GM21390 (cell line): ENCODE measurements around the gene WDR54.
"Not testable (repeated sequence)": the region's sequence is repeated elsewhere in the genome, so short reads cannot be mapped to it uniquely, and the experiment has no call there.

ENCODE experiments used
- ATAC-seq: cut with Tn5 transposase; IDR thresholded peaks from one replicate; pipeline ENCODE4 v1.9.1; 2021; ENCODE audit not compliant: unreplicated experiment

The WDR54 gene

DNA sequence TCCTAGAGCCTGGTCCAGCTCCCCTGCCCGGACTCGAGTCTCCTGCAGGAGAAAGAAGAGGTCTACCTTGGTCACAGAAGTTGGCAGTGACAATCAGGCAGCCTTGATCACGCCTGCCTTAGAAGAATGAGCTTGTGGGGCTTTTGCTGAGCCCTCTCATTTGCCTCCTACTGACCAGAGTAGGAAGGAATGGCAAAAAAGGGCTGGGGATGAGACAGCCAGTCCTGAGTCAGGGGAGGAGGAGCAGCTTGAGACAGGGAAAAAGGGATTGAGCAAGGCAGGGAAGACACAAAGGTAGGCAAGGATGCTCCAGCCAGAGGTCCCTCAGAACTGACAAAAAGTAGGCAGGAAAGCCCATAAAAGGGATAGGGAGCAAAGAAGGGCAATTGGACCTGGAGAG is 6.0 kb downstream of the WDR54 start:
- no peak for ATAC-seq

DNA sequence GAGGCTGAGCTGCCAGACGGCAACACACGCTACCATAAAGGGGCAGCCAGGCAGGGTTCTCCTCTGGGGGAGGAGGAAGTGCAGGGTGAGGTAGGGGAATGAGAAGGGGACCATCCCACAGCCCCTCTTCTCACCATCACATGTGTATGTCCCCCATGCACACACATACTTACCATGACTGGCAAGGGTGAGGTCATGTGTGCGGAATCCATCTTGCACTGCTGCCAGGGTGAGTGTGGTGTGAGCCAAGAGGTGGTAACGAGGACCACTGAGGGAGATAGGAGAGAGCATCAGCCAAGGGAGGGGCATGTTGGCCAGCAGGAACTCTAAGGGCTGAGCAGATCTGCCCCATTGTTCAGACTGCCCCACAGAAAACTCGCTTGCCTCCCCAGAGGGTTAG is 7.1 kb downstream of the WDR54 start:
- no peak for ATAC-seq

DNA sequence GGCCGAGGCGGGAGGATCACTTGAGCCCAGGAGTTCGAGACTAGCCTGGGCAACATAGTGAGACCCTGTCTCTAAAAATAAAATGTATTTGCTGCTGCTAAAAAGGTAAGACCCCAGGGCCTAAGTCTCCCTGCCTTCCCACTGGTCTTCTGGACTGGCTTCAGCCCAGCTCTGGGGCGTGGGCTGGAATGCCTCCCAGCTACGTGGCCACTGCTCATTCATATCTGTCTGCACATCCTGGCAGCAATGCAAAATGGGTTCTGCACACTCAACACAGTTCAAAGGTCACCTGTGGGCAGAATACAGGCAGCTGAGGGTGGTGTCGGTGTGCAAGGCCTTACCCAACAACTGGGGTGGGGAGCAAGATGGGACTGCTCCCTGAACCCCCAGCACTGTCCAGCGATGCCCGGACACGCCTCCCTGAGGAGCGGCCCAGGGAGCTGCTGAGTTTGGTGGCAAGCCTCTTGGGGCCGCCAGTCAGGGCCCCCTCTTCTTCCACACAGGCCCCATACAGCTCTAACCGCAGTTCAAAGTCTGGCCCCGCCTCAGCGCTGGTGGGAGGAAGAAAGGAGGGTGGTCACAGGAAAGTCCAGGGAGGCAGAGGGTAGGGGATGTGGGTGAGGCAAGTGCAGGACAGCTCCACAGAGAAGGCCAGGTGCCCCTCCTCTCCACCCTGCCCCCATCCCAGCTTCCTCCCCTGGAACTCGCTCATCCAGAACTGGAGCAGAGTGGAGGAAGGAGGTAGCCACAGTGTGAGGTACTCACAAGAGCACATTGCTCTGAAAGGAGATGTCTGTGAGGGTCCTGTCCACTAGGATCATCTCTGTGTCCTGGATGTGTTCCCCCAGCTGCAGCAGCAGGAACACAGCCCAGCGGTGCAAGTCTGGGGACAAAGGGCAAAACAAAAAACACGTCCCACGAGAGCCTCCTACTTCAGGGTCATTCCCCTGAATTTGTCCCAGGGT is 8.2 kb downstream of the WDR54 start:
- no peak for ATAC-seq

DNA sequence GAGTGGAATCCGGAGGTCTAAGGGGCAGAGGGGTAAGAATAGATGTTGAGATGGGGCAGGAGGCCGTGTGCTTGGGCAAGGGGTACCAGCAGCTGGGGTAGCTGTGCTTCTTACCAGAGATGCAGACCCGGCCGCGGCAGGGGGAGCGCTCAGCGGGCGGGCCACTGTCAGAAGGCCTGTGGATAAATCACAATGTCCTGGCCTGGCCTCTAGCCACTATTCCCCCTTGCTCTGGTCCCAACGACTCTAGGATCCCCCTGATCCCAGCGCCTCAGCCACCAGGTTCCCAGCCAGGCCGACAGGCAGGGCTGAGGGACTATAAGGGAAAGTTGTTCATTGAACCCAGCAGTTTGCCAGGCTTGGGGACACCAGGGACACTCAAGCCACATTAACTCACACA is 9.0 kb downstream of the WDR54 start:
- no peak for ATAC-seq

DNA sequence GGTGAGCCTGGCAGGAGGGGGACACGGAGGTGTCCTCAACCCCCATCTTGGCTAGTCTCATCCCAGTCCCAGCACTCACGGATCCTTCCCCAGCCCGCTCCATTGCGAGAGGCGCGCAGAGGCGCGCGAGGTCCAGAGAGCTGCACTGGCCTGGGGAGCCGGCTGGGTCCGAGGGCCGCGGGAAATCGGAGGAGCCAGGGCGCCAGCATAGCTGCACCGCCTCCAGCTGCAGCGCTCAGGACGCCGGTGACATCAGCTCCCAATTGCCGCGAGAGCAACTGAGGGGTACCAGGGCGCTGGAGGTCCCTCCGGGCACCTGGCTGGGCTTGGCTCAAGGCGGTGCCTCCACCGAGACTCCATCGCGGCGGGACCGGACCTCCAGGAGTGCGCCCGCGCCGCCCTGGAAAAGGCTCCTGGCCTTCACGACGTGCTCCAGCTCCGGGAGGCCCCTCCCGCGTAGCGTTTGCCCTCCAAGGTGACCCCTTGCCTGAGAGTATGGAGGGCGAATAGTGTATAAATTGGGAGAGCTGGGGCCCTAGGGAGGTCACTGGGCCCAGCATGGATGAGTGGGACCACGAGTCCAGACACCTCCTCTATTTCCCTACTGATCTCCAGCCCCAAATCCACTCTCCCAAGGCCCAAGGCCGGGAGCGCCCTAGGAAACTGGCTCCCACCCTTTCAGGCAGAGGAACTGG is 14.7 kb downstream of the WDR54 start:
- no peak for ATAC-seq

DNA sequence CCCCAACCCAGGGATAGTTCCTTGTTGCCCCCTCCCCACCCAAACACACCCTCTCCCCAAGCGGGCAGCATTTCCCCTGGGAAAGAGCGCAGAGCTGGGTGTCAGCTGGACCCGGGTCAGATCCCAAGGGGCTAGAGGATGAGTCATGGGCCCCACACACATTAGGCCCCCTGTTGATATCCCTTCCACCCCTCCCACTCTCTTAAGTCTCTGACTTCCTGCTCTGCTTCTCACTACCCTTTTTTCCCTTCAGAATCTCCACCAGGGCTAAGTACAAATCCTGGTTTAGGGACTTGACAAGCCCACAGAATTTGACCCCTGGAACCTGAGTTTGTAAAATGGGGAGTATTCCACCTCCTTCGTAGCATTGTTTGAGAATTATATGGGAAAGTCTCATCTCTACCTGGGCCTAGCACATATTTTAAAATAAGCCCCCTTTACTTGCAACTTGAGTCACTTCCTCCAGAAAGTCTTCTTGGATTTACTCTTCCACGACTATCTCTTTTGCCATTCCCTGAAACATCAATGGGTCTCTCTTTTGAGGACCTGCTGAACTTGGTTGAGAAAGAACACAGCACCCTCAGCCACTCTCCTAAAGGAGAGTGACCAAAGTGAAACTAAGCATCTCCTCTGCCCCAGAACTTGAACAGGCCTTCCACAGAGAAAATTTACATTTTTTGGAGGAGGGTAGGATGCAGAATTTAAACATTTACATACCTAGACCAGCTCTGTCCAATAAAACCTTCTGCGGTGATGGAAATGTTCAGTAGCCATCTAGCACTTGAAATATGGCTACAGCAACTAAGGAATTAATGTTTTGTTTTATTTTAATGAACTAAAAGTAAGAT is 15.5 kb downstream of the WDR54 start:
- no peak for ATAC-seq

DNA sequence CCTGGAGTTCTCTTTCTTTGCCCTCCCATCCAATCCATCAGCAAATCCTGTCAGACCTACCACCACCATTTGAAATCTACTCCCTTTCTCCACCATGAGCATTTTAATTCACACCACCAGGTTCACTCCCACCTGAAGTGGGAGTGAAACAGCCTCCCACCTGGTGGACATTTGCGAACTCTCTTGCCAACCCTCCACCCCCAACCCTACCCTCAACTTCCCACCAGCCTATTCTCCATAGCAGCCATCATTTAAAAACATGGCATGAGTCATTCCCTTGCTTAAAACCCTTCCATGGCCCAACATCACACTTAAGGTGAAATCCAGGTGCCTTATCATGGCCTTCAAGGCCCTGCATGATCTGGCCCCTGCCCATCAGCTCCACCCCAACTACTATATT is 16.7 kb downstream of the WDR54 start:
- ATAC-seq, result no peak

DNA sequence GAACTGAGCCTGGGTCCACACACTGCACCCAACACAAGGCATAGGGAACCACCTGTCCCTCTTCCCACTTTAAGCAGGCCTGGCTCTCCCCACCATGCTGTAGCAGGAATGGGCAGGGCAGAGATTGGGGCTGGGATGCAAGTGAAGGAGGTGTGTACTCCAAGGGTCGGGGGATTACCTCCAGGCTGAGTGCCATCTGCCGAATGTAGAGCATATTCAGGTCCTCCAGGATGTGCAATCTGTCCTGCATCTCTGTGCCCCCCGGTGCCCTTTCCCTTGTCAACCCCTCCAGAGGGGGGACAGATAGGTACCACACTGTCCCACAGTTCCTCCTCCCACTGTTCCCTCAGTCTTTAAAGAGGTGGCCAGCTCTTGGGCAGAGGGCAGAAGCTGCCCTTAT is 17.8 kb downstream of the WDR54 start:
- ATAC-seq, result no peak

DNA sequence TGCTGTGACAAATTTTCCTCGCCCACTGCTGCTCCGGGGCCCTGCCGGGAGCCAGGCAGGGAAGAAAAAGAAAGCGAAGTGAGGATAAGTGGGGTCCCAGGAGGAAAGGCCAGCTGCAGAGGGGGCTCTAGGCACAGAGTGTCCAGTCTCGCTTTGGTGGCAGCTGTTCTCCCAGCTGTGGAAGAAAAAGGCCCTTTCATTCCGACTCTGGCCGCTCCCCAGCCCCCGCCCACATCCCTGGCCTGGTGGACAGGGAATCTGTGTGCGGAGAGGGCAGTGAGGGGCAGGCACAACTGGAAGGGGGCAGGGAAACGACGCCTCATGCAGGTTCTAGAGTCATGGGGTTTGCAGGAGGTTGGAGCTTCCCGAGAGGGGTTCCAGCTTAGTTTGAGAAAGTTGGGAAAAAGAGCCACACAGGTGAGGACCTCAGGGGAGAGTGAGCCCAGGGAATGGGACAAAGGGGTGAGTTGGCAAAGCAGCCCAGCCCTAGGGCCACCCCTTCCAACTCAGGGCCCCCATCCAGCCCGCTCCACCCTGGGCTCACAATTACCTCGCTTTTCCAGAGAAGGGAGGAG is 18.4 kb downstream of the WDR54 start:
- ATAC-seq, result no peak

DNA sequence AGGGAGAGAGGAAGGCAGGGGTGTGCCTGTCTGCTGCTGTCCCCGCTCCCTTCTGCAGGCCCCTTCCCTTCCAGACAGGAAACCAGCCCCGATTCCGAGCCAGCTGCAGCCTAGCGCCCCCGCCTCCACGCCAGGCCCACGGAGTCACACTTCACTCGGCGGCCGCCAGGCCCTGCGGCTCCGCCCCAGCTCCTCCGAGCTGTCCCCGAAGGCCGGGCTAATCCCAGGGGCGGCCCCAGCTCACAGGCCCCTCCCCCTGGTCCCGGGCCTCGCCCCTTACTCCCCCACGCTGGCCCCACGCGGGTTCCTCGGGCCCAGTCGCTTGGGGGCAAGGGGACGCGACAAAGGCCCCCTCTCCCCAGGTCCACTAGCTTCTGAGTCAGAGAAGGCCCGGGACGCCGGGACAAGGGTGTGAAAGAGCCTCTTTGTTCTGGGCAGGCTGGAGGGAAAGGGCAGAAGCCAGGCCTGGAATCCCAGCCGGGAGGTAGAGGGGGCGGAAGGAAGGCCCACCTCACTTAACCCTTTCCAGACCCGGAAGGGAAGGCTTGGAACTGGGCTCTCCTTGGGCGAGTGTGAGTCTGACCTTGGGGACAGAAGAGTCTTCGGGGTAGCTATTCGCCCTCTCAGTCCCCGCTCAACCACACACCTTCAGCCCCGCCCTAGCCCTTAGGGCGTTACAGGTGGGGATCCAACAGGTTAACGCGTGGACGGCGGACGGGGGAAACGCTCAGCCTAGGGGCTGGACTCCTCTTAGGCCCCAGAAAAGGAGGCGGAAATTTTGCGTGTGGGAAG is 19.0 kb downstream of the WDR54 start:
- ATAC-seq, result peak; percentile 93

DNA sequence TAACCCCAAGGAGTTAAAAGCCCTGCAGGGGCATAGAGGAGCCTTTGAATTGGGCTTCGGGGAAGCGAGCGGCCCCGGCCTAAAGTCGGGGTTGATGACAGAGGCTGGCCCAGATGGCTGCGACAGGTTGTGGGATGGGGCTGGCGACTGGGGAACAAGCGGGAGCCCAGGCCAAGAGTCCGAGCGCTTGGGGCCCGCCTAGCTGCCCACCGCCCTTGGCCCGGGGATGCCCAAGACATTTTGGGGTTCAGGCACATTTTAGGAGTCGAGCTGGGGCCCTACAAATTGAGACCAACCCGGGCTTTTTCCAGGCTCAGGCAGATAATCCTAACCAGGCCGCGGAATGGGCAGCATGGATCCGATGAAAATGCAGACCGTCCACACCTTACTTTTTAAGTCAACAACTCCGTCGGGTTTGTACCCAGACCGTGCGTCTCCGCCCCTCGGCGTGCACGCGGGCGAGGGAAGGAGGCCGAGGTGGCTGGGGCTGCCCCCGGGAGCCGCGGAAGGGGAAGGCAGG is 19.7 kb downstream of the WDR54 start:
- no peak for ATAC-seq

DNA sequence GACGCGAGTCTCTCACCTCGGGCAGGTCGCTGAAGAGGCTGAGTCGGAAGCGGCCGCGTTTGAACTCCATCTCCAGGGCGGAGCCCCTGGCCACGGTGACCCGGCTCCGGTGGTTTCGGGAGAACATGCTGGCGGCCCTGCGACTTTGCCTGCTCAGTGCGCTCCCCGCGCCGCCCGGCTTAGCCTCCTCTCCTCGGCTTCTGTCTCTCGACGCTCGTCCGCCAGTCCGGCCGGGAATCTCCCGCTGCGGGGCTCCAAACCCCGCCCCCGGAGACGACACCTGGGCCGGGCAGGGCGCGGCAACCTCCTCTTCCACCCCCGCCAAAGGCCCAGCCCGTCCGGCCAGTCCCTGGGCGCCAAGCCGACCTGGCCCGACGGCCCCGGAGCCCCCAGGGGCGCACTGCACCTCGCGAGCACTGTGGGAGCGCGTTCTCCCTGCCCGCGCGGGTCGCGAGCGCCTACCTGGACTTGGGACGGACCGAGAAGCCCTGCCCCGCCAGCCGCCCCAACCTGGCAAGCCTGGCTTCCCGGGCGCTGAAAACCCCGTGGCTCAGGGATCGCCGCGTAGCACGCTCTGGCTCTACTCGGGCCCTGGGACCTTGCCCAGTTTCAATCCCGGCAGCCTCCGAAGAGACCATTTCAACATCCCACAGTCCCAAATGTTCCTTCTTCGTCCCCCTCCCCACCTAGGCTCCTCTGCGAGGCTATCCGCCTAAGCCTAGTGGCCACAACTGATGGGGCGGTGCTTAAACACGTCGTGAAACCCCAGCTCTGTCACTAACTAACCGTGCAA is 20.4 kb downstream of the WDR54 start, which contains the start of gene RTKN:
RTKN (minus strand) TSS at position 248 of the 793 bp plus-strand sequence; CDS start at position 127, 121 bp downstream.
- ATAC-seq, result no peak

DNA sequence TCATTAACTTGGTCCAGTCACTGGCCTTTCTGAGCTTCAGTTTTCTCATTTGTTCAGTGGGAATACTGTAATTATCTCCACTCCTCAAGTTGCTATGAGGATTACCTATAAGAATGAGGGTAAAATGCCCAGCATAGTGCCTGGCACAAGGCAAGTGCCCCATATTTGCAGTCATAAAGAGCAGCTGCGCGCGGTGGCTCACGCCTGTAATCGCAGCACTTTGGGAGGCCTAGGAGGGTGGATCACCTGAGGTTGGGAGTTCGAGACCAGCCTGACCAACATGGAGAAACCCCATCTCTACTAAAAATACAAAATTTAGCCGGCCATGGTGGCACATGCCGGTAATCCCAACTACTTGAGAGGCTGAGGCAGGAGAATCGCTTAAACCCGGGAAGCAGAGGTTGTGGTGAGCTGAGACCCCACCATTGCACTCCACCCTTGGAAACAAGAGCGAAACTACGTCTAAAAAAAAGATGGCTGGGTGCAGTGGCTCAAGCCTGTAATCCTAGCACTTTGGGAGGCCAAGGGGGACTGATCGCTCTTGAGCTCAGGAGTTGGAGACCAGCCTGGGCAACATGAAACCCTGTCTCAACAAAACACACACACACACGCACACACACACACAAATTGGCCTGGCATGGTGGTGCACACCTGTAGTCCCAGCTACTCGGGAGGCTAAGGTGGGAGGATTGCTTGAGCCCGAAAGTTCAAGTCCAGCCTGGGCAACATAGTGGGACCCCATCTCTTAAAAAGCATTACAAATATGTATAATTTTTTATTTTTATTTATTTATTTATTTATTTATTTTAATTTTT is 21.2 kb downstream of the WDR54 start:
- ATAC-seq, result not testable (repeated sequence)

DNA sequence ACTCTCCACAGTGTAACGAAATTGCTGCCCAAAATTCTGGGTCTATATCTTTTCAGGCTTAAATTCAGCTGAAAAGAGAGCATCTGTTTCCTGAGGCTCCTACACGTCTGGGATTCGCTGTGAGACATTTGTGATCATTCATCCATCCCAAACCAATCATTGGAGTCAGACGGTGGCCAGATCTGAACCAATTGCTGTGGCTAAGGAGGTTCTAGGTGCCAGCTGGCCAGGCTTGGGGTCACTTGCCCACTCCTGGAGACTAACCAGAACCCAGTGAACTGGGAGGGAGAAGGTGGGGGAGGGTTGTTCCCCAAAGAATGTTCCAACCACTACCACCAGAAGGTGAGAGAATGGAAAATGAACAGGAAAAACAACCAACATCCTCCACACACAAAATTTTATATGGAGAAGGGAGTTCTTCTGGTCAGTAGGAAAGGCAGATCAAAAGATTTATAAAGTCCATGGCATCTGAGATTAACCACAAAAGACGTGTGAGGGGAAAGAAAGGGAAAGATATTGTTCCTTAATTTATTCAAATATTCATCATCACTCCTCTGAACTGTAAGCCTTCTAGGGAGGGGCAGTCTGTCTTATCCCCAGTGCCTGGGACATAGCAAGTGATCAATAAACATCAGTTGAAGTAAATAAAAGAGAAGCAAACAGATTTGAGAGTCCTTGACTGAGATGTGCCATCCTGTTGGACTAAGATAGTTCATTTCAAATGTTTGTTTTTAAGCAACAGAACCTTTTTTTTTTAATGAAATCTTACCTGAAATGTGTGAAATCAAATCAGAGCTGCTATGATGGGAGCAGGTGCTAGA is 23.2 kb downstream of the WDR54 start:
- no peak for ATAC-seq

DNA sequence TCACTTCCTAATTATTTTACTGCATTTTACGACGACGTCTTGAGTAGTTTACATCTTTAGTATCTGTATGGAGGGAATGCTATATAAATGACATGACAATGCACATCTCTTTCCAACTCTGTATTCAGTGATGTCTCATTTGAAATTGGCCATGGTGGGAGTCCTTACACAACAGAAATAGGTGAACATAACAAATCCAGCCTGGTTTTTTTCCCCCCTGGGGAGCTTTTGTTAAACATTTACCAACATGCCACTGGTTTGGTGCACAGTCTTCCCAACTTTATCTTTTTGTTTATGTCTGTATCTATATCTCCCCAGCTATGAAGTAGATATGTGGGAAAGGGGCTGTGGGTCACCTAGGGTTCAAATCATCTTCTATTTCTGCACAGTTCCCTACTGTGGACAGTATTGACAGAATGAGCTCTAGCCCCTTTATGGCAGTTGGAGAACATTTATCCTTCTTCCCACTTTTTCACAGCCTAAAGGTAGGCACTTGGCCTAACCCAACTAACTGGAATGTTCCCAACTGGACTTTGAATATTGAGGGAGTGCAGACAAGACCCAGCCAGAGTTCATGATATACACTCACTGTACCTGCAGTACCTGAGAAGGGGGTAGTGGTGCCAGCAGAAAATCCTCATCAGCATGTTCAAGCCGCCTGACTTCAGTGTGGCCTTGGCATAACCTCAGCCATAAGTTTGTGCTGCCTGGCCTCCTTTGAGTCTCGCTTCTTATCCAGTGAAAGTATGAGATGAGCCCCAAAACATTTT is 25.9 kb downstream of the WDR54 start:
- no peak for ATAC-seq

DNA sequence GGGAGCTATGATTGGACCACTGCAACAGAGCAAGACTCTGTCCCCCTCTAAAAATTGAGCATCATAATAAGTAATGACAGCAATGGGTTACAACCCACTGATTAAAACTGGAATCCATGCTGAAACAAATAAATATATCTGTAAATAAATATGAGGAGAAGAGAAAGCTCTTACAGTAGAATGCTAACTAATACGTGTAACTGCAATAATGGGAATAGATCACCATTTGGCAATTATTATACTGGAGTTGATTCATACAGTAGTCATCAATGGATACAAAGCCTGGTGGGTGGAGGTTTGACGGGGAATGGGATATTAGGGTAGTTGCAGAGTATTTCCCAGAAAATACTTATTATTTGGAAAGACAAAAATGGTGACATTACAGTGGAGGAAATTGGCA is 27.2 kb downstream of the WDR54 start:
- ATAC-seq, result no peak
